K562 (cell line): ENCODE measurements around the gene MYO18A. TPM values are rescaled to one million over a fixed set of nuclear protein-coding genes. Genes with fewer than 3 reads are reported as not detected.

ENCODE experiments used
- ARID1B ChIP-seq: fragments of 450-650 bp; IDR thresholded peaks from 2 replicates; pipeline ENCODE4 v1.6.1; 2016; ENCODE audit warnings: antibody characterized with exemption, mild to moderate bottlenecking, inconsistent platforms
- CREM ChIP-seq: IDR thresholded peaks from 2 replicates; pipeline ENCODE4 v1.6.1; 2014; ENCODE audit warnings: antibody characterized with exemption, low read depth
- FOXK2 ChIP-seq, 2 experiments: fragments of 450-650 bp; IDR thresholded peaks in 1 of 2; conservative IDR thresholded peaks in 1 of 2; 2 replicates each; pipeline ENCODE4 v1.6.1; 2016; ENCODE audit warnings: low read depth in 2 of 2, mild to moderate bottlenecking in 1 of 2
- HSF4 ChIP-seq: fragments of 250-450 bp; sonication (Bioruptor Pico); IDR thresholded peaks from 2 replicates; pipeline ENCODE4 v2.1.2; 2022; ENCODE audit warnings: mild to moderate bottlenecking, moderate library complexity, borderline replicate concordance
- JUNB ChIP-seq: fragments of 450-650 bp; formaldehyde crosslinking; conservative IDR thresholded peaks from 2 replicates; pipeline ENCODE4 v1.4.0; 2020; ENCODE audit warnings: mild to moderate bottlenecking
- KDM1A ChIP-seq, 2 experiments: fragments of 450-650 bp; IDR thresholded peaks; 2 replicates each; pipeline ENCODE4 v1.6.1; 2016; ENCODE audit warnings: mild to moderate bottlenecking in 2 of 2
- LARP7 ChIP-seq: fragments of 450-650 bp; IDR thresholded peaks from 2 replicates; pipeline ENCODE4 v1.6.1; 2016
- NRF1 ChIP-seq, 2 experiments: fragments of 450-650 bp; IDR thresholded peaks in 1 of 2; conservative IDR thresholded peaks in 1 of 2; 2 replicates each; pipeline ENCODE4 v1.6.1; 2014; ENCODE audit warnings: mild to moderate bottlenecking in 2 of 2
- NUFIP1 ChIP-seq: fragments of 450-650 bp; IDR thresholded peaks from 2 replicates; pipeline ENCODE4 v1.6.1; 2018; ENCODE audit not compliant: partially characterized antibody
- SMARCA4 ChIP-seq: fragments of 450-650 bp; IDR thresholded peaks from 2 replicates; pipeline ENCODE4 v1.6.1; 2016
- TBL1XR1 ChIP-seq, 2 experiments: IDR thresholded peaks; 2 replicates each; pipeline ENCODE4 v1.6.1; 2012; ENCODE audit warnings: improper control_type of control experiment in 2 of 2, low read length in 2 of 2, mild to moderate bottlenecking in 1 of 2
- polyA plus RNA-seq, 8 experiments: library from polyadenylated mRNA; depleted of rRNA in 4 of 8; stranded (reverse) in 5 of 8; unstranded in 3 of 8; fragments of >200 nt; fragmentation: Nextera tagmentation in 2 of 8; fragmentation: Illumina TruSeq in 1 of 8; extraction: Ambion mirVana in 2 of 8; extraction: Trizol in 1 of 8; gene quantifications; 2 replicates each; pipeline versions ENCODE4 v1.2.1 to v1.2.3, GENCODE V29; 2011 to 2014; ENCODE audit warnings: inconsistent platforms in 1 of 8, missing spikeins in 1 of 8
- total RNA-seq, 7 experiments: library from RNA; depleted of rRNA in 6 of 7; stranded (reverse); fragments of >200 nt in 6 of 7; fragmentation: Illumina TruSeq in 2 of 7; extraction: Trizol in 2 of 7; gene quantifications; 2 replicates each; pipeline versions ENCODE4 v1.2.1 to v1.2.3, GENCODE V29; 2011 to 2021; ENCODE audit warnings: low replicate concordance in 1 of 7
- TF ChIP-seq, protein P1 (sequence below): IDR thresholded peaks from 3 replicates; pipeline ENCODE4 v1.6.1; 2011; ENCODE audit warnings: borderline replicate concordance, mild to moderate bottlenecking; ENCODE audit not compliant: insufficient read length, insufficient read depth
- TF ChIP-seq, protein P2 (sequence below): fragments of 250-450 bp; sonication (Bioruptor Pico); IDR thresholded peaks from 2 replicates; pipeline ENCODE4 v1.8.0; 2022; ENCODE audit warnings: inconsistent platforms, mild to moderate bottlenecking, moderate library complexity, borderline replicate concordance
- TF ChIP-seq, protein P3 (sequence below): fragments of 200-800 bp; sonication (Bioruptor generic); IDR thresholded peaks from 2 replicates; pipeline ENCODE4 v1.6.1; 2016; ENCODE audit warnings: missing genetic modification characterization, missing compliant biosample characterization
- TF ChIP-seq, protein P4 (sequence below), 2 experiments: fragments of 450-650 bp in 1 of 2; sonication (generic) in 1 of 2; formaldehyde crosslinking in 1 of 2; IDR thresholded peaks in 1 of 2; conservative IDR thresholded peaks in 1 of 2; 2 replicates each; pipeline versions ENCODE4 v1.6.1 to v1.8.1; 2016 to 2023; ENCODE audit warnings: mild to moderate bottlenecking in 2 of 2, moderate library complexity in 2 of 2, inconsistent platforms in 1 of 2, missing genetic modification reagents in 1 of 2

MYO18A gene
- total and polyA plus RNA-seq, 9 of the 15 experiments (the other 6 are each of a cell fraction or from before 2014, with no cell fraction given) = 2.5 to 65.4 (median 17.1) TPM

DNA sequence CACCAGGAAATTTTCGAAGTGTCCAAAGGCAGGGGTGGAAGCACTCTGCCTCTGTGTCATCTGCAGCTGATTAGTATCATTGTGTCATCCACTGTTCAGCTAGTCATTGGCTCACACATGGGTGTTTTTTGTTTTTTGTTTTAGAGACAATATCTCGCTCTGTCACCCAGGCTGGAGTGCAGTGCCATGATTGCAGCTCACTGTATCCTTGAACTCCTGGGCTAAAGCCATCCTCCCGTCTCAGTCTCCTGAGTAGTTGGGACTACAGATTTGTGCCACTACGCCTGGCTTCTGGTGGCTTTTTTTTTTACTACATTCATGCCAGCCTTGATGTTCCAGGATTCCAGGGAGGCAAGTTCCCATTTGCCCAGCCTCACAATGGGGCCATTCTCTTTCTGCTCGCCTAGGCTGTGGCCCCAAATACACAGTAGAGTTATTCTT lies 32.5 kb upstream of the MYO18A start (continued):
- TF ChIP-seq, protein P1, sequence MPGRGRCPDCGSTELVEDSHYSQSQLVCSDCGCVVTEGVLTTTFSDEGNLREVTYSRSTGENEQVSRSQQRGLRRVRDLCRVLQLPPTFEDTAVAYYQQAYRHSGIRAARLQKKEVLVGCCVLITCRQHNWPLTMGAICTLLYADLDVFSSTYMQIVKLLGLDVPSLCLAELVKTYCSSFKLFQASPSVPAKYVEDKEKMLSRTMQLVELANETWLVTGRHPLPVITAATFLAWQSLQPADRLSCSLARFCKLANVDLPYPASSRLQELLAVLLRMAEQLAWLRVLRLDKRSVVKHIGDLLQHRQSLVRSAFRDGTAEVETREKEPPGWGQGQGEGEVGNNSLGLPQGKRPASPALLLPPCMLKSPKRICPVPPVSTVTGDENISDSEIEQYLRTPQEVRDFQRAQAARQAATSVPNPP = no peak
- TF ChIP-seq LARP7 = no peak
- no peak for TF ChIP-seq JUNB (CRISPR knock-in tag)
- no peak for TF ChIP-seq HSF4 (CRISPR knock-in tag)
- TF ChIP-seq, protein P2, sequence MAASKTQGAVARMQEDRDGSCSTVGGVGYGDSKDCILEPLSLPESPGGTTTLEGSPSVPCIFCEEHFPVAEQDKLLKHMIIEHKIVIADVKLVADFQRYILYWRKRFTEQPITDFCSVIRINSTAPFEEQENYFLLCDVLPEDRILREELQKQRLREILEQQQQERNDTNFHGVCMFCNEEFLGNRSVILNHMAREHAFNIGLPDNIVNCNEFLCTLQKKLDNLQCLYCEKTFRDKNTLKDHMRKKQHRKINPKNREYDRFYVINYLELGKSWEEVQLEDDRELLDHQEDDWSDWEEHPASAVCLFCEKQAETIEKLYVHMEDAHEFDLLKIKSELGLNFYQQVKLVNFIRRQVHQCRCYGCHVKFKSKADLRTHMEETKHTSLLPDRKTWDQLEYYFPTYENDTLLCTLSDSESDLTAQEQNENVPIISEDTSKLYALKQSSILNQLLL (CRISPR knock-in tag) = no peak
- TF ChIP-seq FOXK2 (conservative IDR thresholded peaks at IDR 0.05 in 1 of 2, IDR thresholded peaks at IDR 0.05 in 1 of 2; ENCODE audit: low read depth in 2 of 2) = no peak
- TF ChIP-seq TBL1XR1 (IDR thresholded peaks at IDR 0.05; ENCODE audit: low read length in 2 of 2) = no peak
- no peak for TF ChIP-seq KDM1A (IDR thresholded peaks at IDR 0.05)
- TF ChIP-seq NRF1 (conservative IDR thresholded peaks at IDR 0.05 in 1 of 2, IDR thresholded peaks at IDR 0.05 in 1 of 2) = 0 out of 4 replicates have a peak, but pooled peaks of 1 of the 2 experiments have one; percentile 20
- TF ChIP-seq SMARCA4 = no peak
- TF ChIP-seq, protein P3, sequence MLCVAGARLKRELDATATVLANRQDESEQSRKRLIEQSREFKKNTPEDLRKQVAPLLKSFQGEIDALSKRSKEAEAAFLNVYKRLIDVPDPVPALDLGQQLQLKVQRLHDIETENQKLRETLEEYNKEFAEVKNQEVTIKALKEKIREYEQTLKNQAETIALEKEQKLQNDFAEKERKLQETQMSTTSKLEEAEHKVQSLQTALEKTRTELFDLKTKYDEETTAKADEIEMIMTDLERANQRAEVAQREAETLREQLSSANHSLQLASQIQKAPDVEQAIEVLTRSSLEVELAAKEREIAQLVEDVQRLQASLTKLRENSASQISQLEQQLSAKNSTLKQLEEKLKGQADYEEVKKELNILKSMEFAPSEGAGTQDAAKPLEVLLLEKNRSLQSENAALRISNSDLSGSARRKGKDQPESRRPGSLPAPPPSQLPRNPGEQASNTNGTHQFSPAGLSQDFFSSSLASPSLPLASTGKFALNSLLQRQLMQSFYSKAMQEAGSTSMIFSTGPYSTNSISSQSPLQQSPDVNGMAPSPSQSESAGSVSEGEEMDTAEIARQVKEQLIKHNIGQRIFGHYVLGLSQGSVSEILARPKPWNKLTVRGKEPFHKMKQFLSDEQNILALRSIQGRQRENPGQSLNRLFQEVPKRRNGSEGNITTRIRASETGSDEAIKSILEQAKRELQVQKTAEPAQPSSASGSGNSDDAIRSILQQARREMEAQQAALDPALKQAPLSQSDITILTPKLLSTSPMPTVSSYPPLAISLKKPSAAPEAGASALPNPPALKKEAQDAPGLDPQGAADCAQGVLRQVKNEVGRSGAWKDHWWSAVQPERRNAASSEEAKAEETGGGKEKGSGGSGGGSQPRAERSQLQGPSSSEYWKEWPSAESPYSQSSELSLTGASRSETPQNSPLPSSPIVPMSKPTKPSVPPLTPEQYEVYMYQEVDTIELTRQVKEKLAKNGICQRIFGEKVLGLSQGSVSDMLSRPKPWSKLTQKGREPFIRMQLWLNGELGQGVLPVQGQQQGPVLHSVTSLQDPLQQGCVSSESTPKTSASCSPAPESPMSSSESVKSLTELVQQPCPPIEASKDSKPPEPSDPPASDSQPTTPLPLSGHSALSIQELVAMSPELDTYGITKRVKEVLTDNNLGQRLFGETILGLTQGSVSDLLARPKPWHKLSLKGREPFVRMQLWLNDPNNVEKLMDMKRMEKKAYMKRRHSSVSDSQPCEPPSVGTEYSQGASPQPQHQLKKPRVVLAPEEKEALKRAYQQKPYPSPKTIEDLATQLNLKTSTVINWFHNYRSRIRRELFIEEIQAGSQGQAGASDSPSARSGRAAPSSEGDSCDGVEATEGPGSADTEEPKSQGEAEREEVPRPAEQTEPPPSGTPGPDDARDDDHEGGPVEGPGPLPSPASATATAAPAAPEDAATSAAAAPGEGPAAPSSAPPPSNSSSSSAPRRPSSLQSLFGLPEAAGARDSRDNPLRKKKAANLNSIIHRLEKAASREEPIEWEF = no peak
- TF ChIP-seq, protein P4, sequence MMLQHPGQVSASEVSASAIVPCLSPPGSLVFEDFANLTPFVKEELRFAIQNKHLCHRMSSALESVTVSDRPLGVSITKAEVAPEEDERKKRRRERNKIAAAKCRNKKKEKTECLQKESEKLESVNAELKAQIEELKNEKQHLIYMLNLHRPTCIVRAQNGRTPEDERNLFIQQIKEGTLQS (IDR thresholded peaks at IDR 0.05) = peak; percentile 53; the same call in 1 of the 2 replicates
- TF ChIP-seq, protein P4 (CRISPR knock-in tag; conservative IDR thresholded peaks at IDR 0.05) = no peak
- TF ChIP-seq ARID1B = 0 out of 2 replicates have a peak, but pooled peaks have one; percentile 12
- TF ChIP-seq NUFIP1 = no peak
- TF ChIP-seq CREM = no peak
- TF ChIP-seq, all 486 proteins: peak for 4
